HEK293T (cell line): Measurements from ENCODE around the gene OR1F1.
"Not testable (repeated sequence)": the region's sequence is repeated elsewhere in the genome, so short reads cannot be mapped to it uniquely, and the experiment has no call there.

Source experiments
- CTCF ChIA-PET: fragments of 350-600 bp; formaldehyde crosslinking; extraction: SDS; loops from one replicate; lab custom pipeline; 2021; ENCODE audit warnings: antibody characterized with exemption, inconsistent platforms; lab: Yijun Ruan, JAX
- POLR2A ChIA-PET: fragments of 350-600 bp; formaldehyde crosslinking; extraction: SDS; loops from one replicate; lab custom pipeline; 2020; ENCODE audit warnings: antibody characterized with exemption, inconsistent platforms; lab: Yijun Ruan, JAX
- DNase-seq: peaks from one replicate; pipeline ENCODE4 v3.0.0; 2012; ENCODE audit warnings: mixed read lengths; ENCODE audit errors: extremely low spot score
- ARNT ChIP-seq: fragments of 450-650 bp; IDR thresholded peaks from 2 replicates; pipeline ENCODE4 v1.6.1; 2017; ENCODE audit warnings: mild to moderate bottlenecking
- BHLHE40 ChIP-seq: fragments of 450-650 bp; IDR thresholded peaks from 2 replicates; pipeline ENCODE4 v1.6.1; 2016; ENCODE audit warnings: mild to moderate bottlenecking, moderate library complexity, borderline replicate concordance
- CTBP1 ChIP-seq: fragments of 450-650 bp; IDR thresholded peaks from 2 replicates; pipeline ENCODE4 v1.6.1; 2016; ENCODE audit warnings: borderline replicate concordance
- ELF4 ChIP-seq: fragments of 450-650 bp; IDR thresholded peaks from 2 replicates; pipeline ENCODE4 v1.6.1; 2017; ENCODE audit warnings: antibody characterized with exemption
- FOXA1 ChIP-seq: fragments of 450-650 bp; IDR thresholded peaks from 2 replicates; pipeline ENCODE4 v1.6.1; 2016; ENCODE audit warnings: mild to moderate bottlenecking
- FOXK2 ChIP-seq: fragments of 450-650 bp; IDR thresholded peaks from 2 replicates; pipeline ENCODE4 v1.6.1; 2016; ENCODE audit warnings: mild to moderate bottlenecking
- FOXM1 ChIP-seq: fragments of 450-650 bp; IDR thresholded peaks from 2 replicates; pipeline ENCODE4 v1.6.1; 2017; ENCODE audit warnings: mild to moderate bottlenecking, borderline replicate concordance
- HDGF ChIP-seq: fragments of 450-650 bp; IDR thresholded peaks from 2 replicates; pipeline ENCODE4 v1.6.1; 2017; ENCODE audit warnings: antibody characterized with exemption, borderline replicate concordance
- L3MBTL2 ChIP-seq: fragments of 450-650 bp; conservative IDR thresholded peaks from 2 replicates; pipeline ENCODE4 v1.6.1; 2016; ENCODE audit warnings: mild to moderate bottlenecking
- LEF1 ChIP-seq: fragments of 450-650 bp; IDR thresholded peaks from 2 replicates; pipeline ENCODE4 v1.6.1; 2017; ENCODE audit warnings: mild to moderate bottlenecking, borderline replicate concordance
- NFRKB ChIP-seq: fragments of 450-650 bp; IDR thresholded peaks from 2 replicates; pipeline ENCODE4 v1.6.1; 2016; ENCODE audit warnings: mild to moderate bottlenecking, moderate library complexity
- PKNOX1 ChIP-seq: fragments of 450-650 bp; IDR thresholded peaks from 2 replicates; pipeline ENCODE4 v1.6.1; 2016
- SP1 ChIP-seq: fragments of 450-650 bp; IDR thresholded peaks from 2 replicates; pipeline ENCODE4 v1.6.1; 2017
- SUZ12 ChIP-seq: fragments of 450-650 bp; IDR thresholded peaks from 2 replicates; pipeline ENCODE4 v1.6.1; 2016; ENCODE audit warnings: mild to moderate bottlenecking
- TARDBP ChIP-seq: fragments of 450-650 bp; IDR thresholded peaks from 2 replicates; pipeline ENCODE4 v1.6.1; 2016
- ZNF384 ChIP-seq: fragments of 450-650 bp; IDR thresholded peaks from 2 replicates; pipeline ENCODE4 v1.6.1; 2016

The OR1F1 gene

GRCh38 chr16:3179651-3180050 is 8.4 kb upstream of the OR1F1 start:
- no peak for DNase-seq
- ChIA-PET CTCF (no interaction called here), POLR2A (interaction anchor here (0.6 kb wide), 1 partner anchor 45 kb away, joined by 3 read pairs; the partner anchor contains the start of gene ZNF213)
- no peak for TF ChIP-seq ARNT
- TF ChIP-seq ZNF384: no peak
- TF ChIP-seq ELF4: no peak
- TF ChIP-seq L3MBTL2: no peak
- TF ChIP-seq PKNOX1: no peak
- TF ChIP-seq HDGF: no peak
- no peak for TF ChIP-seq BHLHE40
- no peak for TF ChIP-seq FOXM1
- no peak for TF ChIP-seq LEF1
- TF ChIP-seq NFRKB: no peak

GRCh38 chr16:3180445-3180878 is 7.5 kb upstream of the OR1F1 start:
- TF ChIP-seq HDGF: no peak
- no peak for TF ChIP-seq FOXA1
- TF ChIP-seq LEF1: no peak
- TF ChIP-seq TARDBP: no peak
- CTCF ChIA-PET: no interaction called here
- POLR2A ChIA-PET: no interaction called here
- no peak for DNase-seq

GRCh38 chr16:3182293-3182607 is 5.8 kb upstream of the OR1F1 start:
- ChIA-PET CTCF (interaction anchor here (1.0 to 1.6 kb wide), 2 partner anchors 19 to 35 kb away, joined by 3 to 6 read pairs; no protein-coding TSS in a partner anchor), POLR2A (interaction anchor here (1.0 to 2.4 kb wide), 6 partner anchors 9 to 100 kb away, joined by 4 to 16 read pairs (median 6); partner anchors contain the start of gene ZNF213)
- not testable (repeated sequence) for DNase-seq

- TF ChIP-seq L3MBTL2 (peak; percentile 72), FOXM1 (no peak), BHLHE40 (no peak)
- ChIA-PET POLR2A (interaction anchor here (0.6 to 2.4 kb wide), 8 partner anchors 8 to 100 kb away, joined by 3 to 16 read pairs (median 6); partner anchors contain the start of gene ZNF213), CTCF (interaction anchor here (0.8 to 1.7 kb wide), 4 partner anchors 8 to 35 kb away, joined by 3 to 6 read pairs (median 4); no protein-coding TSS in a partner anchor)
- peak; percentile 73 for DNase-seq
Measured at GRCh38 chr16:3182608-3183444, 5.2 kb upstream of the OR1F1 start.

GRCh38 chr16:3183445-3184139 is 4.4 kb upstream of the OR1F1 start:
- ChIA-PET POLR2A (interaction anchor here (0.8 to 2.4 kb wide), 10 partner anchors 8 to 99 kb away, joined by 3 to 16 read pairs (median 5); partner anchors contain the start of genes ZNF213 and ZNF263), CTCF (interaction anchor here (0.7 to 1.7 kb wide), 6 partner anchors 9 to 36 kb away, joined by 3 to 6 read pairs (median 3); no protein-coding TSS in a partner anchor)
- no peak for DNase-seq
- no peak for TF ChIP-seq FOXK2
- TF ChIP-seq SUZ12: no peak
- TF ChIP-seq ZNF384: no peak
- no peak for TF ChIP-seq L3MBTL2
- no peak for TF ChIP-seq NFRKB
- TF ChIP-seq FOXA1: no peak
- no peak for TF ChIP-seq ELF4
- no peak for TF ChIP-seq ARNT
- TF ChIP-seq PKNOX1: no peak

- ChIA-PET CTCF (interaction anchor here (0.6 kb wide), 2 partner anchors 82 to 387 kb away, joined by 3 read pairs; no protein-coding TSS in a partner anchor), POLR2A (interaction anchor here (1.1 to 3.6 kb wide), 3 partner anchors 37 to 96 kb away, joined by 3 to 18 read pairs (median 4); partner anchors contain the start of genes ZNF213 and ZNF263)
- TF ChIP-seq TARDBP (no peak), HDGF (no peak), SP1 (no peak), LEF1 (no peak)
- no peak for DNase-seq
Measured at GRCh38 chr16:3186946-3187690, 886 bp upstream of the OR1F1 start.

GRCh38 chr16:3188675-3188924 is 596 bp downstream of the OR1F1 start:
- ChIA-PET CTCF (no interaction called here), POLR2A (interaction anchor here (1.0 to 3.6 kb wide), 6 partner anchors 30 to 94 kb away, joined by 3 to 18 read pairs (median 6); partner anchors contain the start of genes ZNF213 and ZNF263)
- DNase-seq: no peak
- TF ChIP-seq BHLHE40: no peak
- no peak for TF ChIP-seq ELF4
- TF ChIP-seq FOXK2: no peak
- TF ChIP-seq LEF1: no peak
- no peak for TF ChIP-seq NFRKB
- no peak for TF ChIP-seq TARDBP
- no peak for TF ChIP-seq SUZ12
- no peak for TF ChIP-seq HDGF
- TF ChIP-seq CTBP1: no peak
- no peak for TF ChIP-seq L3MBTL2
- no peak for TF ChIP-seq PKNOX1
- TF ChIP-seq SP1: no peak
- no peak for TF ChIP-seq ARNT
